DMS114 treated with DMSO at 0.1 percent for 48 hours (cell line): Measurements from ENCODE around the gene TCEAL7.
"Not testable (repeated sequence)": the region's sequence is repeated elsewhere in the genome, so short reads cannot be mapped to it uniquely, and the experiment has no call there.

ENCODE experiments used
- DNase-seq: peaks from one replicate; lab custom pipeline; 2025; ENCODE audit not compliant: unreplicated experiment; lab: John Stamatoyannopoulos, UW

The TCEAL7 gene, protein sequence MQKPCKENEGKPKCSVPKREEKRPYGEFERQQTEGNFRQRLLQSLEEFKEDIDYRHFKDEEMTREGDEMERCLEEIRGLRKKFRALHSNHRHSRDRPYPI

DNA sequence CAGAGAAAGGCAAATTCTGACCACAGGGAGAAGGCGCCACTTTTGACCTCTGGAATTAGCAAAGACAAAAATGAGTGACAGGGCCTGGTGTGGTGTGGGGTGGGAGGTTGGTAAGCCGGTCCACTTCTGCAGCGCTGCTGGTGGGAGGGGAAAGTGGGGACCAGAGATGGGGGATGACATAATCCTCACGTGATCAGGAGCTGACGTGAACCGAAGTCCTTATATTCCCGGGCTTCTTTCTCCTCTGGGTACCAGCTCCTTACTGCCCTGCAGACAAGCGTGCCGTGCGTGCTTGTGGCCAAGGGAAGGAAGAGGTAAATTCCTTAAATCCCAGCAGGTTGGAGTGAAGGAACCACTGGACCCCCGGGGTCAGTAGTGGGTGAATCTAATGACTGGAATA is at the start of gene TCEAL7:
Gene TCEAL7 (plus strand): TSS at position 249 of the 400 bp plus-strand sequence. CDS start 1,165 bp downstream, outside the sequence.
- DNase-seq, result no peak

GRCh38 chrX:103293118-103293517 is 36.9 kb upstream of the TCEAL7 start:
- no peak for DNase-seq

- no peak for DNase-seq
These were observed 25.3 kb upstream of the TCEAL7 start for GRCh38 chrX:103304705-103305104.

GRCh38 chrX:103305666-103306065 is 24.4 kb upstream of the TCEAL7 start:
- DNase-seq, result not testable (repeated sequence)

- DNase-seq, result no peak
These were observed 20.0 kb upstream of the TCEAL7 start for GRCh38 chrX:103309860-103310554.

DNA sequence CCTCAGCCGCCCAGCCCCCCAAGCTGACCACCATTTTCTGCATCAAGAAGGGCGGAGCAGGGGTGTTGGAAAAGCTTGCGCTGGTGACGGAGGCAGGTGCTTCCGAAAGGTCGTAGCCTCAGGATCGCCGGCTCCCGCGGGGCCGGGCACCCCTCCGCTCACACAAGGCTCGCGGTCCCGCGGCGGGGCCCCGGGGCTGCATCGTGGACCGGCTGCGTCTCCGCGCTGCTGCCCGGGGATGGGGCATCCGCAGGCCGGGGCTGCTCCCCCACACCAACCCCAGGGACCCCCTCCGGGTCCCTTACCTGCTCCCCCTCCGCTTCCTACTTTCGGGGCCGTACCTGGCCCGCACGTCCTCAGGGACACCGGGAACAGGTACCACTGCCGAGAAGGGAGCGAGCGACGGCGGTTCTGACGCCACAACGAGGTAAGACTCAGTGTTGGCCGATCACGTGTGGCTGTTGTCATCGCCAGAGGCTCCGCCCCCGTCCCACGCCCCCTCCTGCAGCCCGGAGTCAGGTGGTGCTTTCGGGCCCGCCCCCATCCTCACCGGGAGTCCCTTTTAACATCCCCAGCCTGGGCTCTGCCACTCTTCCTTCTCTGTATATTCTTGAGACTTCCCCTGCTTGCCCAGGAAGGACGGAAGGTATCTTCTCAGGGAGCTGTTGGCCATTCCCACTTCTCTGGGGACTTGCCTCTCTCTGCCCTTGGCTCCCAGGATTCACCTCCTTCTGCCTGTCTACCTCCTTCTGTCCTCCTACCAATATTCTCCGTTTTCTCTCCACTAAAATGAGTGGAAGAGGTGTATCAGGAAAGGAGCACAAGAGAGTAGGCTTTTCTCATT is 19.3 kb upstream of the TCEAL7 start, which contains the start of gene BEX2:
Gene BEX2 (minus strand): TSS at position 436 of the 844 bp plus-strand sequence. CDS start 1,014 bp downstream, outside the sequence.
- DNase-seq, result peak; percentile 86

- no peak for DNase-seq
These were observed 18.6 kb upstream of the TCEAL7 start for GRCh38 chrX:103311399-103311780.

GRCh38 chrX:103330681-103331288 is 746 bp downstream of the TCEAL7 start:
- no peak for DNase-seq

GRCh38 chrX:103338663-103339062 is 8.6 kb downstream of the TCEAL7 start:
- DNase-seq, result no peak

DNA sequence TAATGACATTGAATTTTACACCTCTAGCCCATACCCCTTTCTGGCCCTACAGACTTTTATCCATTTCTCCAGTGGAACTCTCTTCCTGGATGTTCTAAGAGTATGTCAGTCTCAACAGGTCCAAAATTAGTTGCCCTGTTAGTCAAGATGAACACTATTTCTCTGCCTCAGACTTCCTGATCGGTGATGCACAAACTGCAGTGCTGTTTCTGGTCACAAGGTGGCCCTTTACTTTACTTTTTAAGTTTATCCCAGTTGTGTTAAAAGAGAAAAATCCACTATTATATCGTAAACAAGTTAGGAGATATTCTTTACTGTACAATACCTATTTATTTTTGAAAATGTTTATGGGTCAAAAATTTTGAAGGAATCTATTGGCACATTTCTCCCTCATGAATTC is 13.1 kb downstream of the TCEAL7 start:
- DNase-seq, result peak; percentile 57

GRCh38 chrX:103344606-103345005 is 14.6 kb downstream of the TCEAL7 start:
- no peak for DNase-seq

- no peak for DNase-seq
These were observed 17.8 kb downstream of the TCEAL7 start for GRCh38 chrX:103347682-103348397.

GRCh38 chrX:103356130-103356798 is 26.2 kb downstream of the TCEAL7 start, which contains the start of gene TCEAL9:
Gene TCEAL9 (plus strand): TSS chrX:103356506. CDS start chrX:103357685, 1,179 bp downstream.
- peak; percentile 91 for DNase-seq

GRCh38 chrX:103356858-103357257 is 26.8 kb downstream of the TCEAL7 start:
- DNase-seq, result peak; percentile 51

- no peak for DNase-seq
These were observed 27.8 kb downstream of the TCEAL7 start for GRCh38 chrX:103357871-103358270.

GRCh38 chrX:103359605-103360004 is 29.6 kb downstream of the TCEAL7 start:
- DNase-seq, result not testable (repeated sequence)

GRCh38 chrX:103360092-103360491 is 30.1 kb downstream of the TCEAL7 start:
- DNase-seq, result no peak

DNA sequence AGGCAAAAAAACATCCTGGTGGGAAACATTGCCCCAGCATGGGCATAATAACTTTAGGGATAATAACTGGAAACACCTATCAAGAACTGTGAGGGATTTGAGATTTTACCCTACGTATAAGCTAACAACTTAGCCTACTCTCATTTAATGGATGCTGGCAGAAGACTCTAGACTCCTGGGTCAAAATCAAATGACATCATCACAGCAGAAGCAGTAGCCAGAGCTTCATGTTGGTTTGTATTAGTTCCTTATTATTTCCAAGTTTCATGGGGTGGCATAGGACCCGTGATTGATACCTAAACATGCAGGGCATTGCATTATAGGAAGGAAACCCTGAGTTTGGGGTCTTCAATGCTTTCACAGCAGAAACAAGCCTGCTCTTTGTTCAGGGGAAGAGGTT is 30.9 kb downstream of the TCEAL7 start:
- peak; percentile 73 for DNase-seq

- peak; percentile 80 for DNase-seq
These were observed 31.8 kb downstream of the TCEAL7 start for GRCh38 chrX:103361798-103362197.

DNA sequence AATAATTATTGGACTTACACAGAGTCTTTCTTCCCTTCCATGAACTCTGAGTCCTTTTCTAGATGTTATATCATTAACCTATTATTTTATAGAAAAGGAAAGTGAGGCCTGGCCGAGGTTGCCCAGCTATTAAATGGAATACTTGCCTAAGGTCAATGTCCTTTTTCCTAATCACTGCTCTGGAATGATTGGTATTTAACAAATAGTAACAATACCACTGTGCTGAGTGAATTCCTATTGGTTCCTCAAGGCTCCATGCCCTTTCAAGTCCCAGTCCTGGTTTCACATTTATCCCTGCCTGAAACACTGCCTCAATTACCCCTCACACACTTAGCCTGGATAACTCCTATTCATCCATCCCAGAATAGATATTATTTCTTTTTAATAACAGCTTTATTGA is 32.4 kb downstream of the TCEAL7 start:
- peak; percentile 90 for DNase-seq
